Ectodermal cell (in vitro differentiated cells): Measurements from ENCODE around the gene SMYD3.
"Not testable (repeated sequence)": the region's sequence is repeated elsewhere in the genome, so short reads cannot be mapped to it uniquely, and the experiment has no call there.

Experiments used
- H3K27ac ChIP-seq: 2 replicates; pipeline ENCODE4 v1.7.0; 2013; ENCODE audit warnings: mild to moderate bottlenecking, low read depth, low read length; ENCODE audit not compliant: insufficient read depth, poor library complexity, severe bottlenecking
- H3K27me3 ChIP-seq: 2 replicates; pipeline ENCODE4 v1.7.0; 2013; ENCODE audit warnings: mild to moderate bottlenecking, low read length; ENCODE audit not compliant: insufficient read depth, control insufficient read depth, poor library complexity, severe bottlenecking
- H3K36me3 ChIP-seq: one replicate; pipeline ENCODE4 v1.7.0; 2013; ENCODE audit warnings: low read length; ENCODE audit not compliant: control insufficient read depth, insufficient read depth
- H3K4me1 ChIP-seq: one replicate; pipeline ENCODE4 v1.7.0; 2013; ENCODE audit warnings: low read length; ENCODE audit not compliant: control insufficient read depth, insufficient read depth
- H3K4me3 ChIP-seq: 2 replicates; pipeline ENCODE4 v1.7.0; 2013; ENCODE audit warnings: low read depth, low read length, control low read depth; ENCODE audit not compliant: insufficient read depth
- H3K9me3 ChIP-seq: 2 replicates; pipeline ENCODE4 v1.7.0; 2013; ENCODE audit warnings: mild to moderate bottlenecking, low read length, moderate library complexity; ENCODE audit not compliant: control insufficient read depth
- WGBS, 2 experiments: methylation state at CpG; one replicate each; pipeline ENCODE4 v1.1.7; 2013; ENCODE audit warnings: missing lambda C conversion rate in 2 of 2; 5-methylcytosine and 5-hydroxymethylcytosine counted together

The SMYD3 gene

DNA sequence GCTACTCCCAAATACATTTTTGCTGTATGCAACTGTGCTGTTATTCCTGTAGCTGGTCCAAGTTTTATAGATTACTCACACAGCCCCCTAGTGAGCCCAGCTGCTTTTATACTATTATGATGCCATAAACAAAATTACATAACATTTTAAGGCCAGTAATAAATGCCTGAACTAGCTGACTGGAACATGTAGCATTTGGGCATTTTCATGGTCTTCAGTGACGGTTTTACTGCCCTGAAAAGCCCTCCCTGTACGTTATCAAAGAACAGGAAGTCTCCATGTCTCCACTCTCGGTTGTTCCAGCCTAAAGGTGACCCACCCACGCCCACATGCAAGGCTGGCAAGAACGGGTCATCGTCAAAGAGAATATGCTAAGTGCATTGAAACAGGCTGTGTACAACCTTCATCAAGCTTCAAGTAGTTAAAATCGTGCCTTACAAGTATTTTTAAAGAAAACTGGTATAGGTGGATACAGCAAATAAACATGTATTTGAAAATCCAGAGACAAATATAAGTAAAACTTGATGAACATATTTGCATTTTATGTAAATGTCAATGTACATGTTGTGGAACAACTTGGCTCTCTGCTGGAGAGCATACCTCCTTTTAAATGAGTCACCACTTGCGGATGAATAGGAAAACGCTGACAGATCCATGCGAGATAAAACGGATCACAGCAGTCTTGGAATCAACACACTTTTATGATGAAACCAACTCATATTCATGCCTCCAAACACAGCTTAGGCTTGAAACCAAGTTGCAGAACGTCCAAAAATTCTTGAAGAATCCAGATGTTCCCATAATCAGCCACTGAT lies 520.5 kb downstream of the SMYD3 start:
- Histone ChIP-seq H3K4me3 (no peak overlapping the region), H3K36me3 (no peaks in the 10 kb centered on the region), H3K27ac (no peak overlapping the region), H3K4me1 (no peaks in the 10 kb centered on the region), H3K9me3 (no peaks in the 10 kb centered on the region), H3K27me3 (no peaks in the 10 kb centered on the region)
- WGBS, 2 experiments = 91% methylated on average over 12 of the region's 12 CpGs

DNA sequence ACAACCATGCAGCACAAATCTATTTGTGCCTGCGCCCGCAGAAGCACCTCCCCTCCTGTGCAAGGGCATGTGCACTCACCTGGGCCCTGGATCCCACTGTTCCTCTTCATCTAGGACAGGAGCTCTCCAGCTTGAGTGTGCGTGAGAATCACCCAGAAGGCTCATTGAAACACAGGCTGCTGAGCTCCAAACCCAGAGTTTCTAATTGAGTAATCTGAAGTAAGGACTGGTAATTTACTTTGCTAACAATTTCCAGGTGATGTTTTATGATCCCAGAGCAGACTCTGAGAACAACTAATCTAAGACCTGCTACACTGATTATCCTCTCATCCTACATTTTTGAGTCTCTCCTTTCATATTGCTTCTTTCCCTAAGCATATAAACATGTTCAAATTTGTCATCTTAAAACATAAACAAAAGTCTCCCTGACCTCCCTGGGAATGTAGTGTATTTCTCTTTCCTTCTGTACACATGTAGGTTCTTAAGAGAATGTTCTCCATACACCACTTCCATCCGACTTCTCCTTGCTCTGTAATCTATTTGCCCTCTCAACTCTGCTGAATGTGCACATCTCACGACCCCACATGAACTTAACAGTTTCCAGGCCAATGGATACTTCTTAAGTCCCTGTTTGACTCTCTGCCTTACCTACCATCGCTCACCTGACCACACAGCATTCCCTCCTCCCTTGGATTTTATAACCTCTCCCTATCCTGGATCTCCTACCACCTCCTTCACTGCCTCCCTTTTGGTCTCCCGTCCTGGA lies 522.5 kb downstream of the SMYD3 start:
- Histone ChIP-seq H3K4me1 (no peaks in the 10 kb centered on the region), H3K9me3 (no peaks in the 10 kb centered on the region), H3K27ac (no peak overlapping the region), H3K4me3 (no peak overlapping the region), H3K36me3 (no peaks in the 10 kb centered on the region), H3K27me3 (no peaks in the 10 kb centered on the region)
- WGBS, 2 experiments = 90 to 91% methylated on average over 7 of the region's 7 CpGs

DNA sequence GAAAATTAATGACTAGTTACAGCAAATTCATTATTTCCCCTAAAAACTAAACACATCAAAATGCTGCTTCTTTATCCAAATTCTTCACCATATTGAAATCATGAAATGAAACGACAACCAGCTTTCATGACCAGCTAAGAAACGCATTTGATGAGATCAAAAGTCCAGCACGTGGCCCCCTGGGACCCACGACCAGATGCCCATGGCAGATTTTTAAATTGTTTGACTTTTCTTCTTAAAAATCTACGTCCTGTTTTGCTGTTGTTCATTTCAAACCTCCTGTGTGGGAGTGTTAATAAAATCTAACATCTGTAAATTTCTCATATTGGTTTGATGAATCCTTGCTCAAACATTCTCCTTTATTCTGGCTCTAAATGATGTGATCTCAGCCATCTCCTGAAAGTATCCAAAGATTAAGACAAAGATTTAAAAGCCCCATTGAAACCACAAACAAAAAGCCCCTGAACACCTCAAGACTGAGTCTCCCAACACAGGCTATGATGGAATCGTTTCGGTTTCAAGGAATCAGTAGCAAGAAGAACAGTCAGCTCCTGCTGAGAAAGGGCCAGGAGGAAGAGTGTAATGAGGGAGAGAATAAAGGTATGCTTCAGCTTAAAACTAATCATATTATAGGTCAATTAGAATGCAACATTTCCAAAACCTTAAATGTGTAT lies 523.6 kb downstream of the SMYD3 start:
- H3K27me3 ChIP-seq = no peaks in the 10 kb centered on the region
- WGBS, 2 experiments = 82 to 83% methylated on average over 7 of the region's 7 CpGs
- no peak overlapping the region for H3K27ac ChIP-seq
- no peaks in the 10 kb centered on the region for H3K4me1 ChIP-seq
- no peak overlapping the region for H3K4me3 ChIP-seq
- H3K36me3 ChIP-seq = no peaks in the 10 kb centered on the region
- H3K9me3 ChIP-seq = no peaks in the 10 kb centered on the region

DNA sequence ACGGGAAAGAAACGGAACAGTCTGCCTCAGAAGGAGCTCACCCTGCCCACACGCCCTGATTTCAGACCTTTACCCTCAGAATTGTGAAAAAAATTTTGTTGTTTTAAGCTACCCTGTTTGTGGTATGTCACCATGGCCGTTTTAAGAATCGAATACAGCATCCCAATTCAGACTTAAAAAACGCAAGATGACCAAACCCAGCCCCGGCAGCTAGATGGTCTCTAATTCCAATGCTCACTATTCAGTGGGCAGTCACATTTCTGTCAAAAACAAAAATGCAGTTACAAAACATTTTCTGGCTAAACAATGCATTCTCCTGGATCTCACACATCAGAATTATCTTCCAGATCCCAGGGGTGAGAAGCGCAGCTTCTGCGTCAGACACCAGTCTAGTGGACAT lies 527.5 kb downstream of the SMYD3 start:
- Histone ChIP-seq H3K36me3 (no peaks in the 10 kb centered on the region), H3K4me3 (no peak overlapping the region), H3K27me3 (no peaks in the 10 kb centered on the region), H3K4me1 (no peaks in the 10 kb centered on the region), H3K27ac (no peak overlapping the region), H3K9me3 (no peaks in the 10 kb centered on the region)
- WGBS, 2 experiments = 93 to 95% methylated on average over 9 of the region's 9 CpGs

DNA sequence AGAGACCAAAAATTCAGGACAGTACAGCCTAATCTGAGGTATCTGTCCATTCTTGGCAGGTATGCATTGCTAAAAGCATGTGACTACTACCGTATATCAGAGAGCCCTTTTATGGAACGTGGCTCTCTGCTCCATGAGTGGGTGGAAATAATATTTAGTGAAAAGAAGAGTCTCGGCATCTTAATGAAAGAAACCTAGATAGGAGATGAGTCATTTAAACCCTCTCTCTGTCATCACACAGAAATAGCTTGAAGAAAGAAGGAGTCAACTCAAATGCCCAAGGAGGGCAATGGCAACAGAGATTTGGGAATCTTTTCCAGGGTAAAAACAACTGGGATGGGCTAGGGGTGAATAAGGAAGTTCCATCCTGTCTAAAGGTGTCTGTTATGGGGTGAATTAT lies 528.2 kb downstream of the SMYD3 start:
- H3K36me3 ChIP-seq = no peaks in the 10 kb centered on the region
- H3K27me3 ChIP-seq = no peaks in the 10 kb centered on the region
- H3K4me1 ChIP-seq = no peaks in the 10 kb centered on the region
- H3K9me3 ChIP-seq = no peaks in the 10 kb centered on the region
- H3K4me3 ChIP-seq = no peak overlapping the region
- no peak overlapping the region for H3K27ac ChIP-seq
- WGBS, 2 experiments = 92 to 97% methylated on average over 3 of the region's 3 CpGs

DNA sequence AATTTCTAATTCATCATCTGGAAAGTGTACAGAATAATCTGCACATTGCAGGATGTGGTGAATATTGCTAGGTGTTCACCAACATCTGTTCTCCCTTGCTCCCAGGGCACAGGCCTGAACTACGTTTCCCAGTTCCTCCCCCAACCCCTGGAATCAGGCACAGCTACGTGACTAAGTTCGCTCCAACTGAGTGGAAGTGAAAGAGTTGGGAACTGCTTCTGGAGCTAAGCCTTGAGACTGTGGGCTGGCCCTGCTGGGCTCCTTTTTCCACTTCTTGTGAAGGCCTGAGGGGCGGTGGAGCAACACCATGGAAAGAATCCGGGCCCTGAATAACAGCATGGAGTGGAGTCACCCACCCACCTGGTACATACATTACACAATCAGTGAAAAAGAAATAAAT lies 534.6 kb downstream of the SMYD3 start:
- WGBS, 2 experiments = 83 to 85% methylated on average over 5 of the region's 5 CpGs
- Histone ChIP-seq H3K27me3 (no peaks in the 10 kb centered on the region), H3K4me1 (no peaks in the 10 kb centered on the region), H3K36me3 (no peaks in the 10 kb centered on the region), H3K27ac (no peak overlapping the region), H3K9me3 (no peaks in the 10 kb centered on the region), H3K4me3 (no peak overlapping the region)

DNA sequence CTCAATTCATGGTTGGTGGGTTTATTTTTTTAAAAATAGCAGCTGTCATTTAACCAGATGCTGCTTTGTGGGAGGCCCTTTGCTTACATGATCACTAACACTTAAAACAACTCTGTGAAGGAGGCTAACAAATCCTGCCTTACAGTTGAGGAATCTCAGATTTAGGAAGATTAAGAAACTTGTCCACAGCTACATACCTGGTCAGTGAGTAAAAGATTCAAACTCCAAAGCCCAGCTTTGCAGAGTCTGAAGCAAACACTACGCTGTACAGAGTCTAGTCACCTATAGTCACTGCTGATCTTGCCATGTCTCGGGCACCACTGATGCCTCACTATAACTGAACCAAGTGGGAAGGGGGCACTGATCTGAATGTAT lies 535.4 kb downstream of the SMYD3 start:
- Histone ChIP-seq H3K4me1 (no peaks in the 10 kb centered on the region), H3K36me3 (no peaks in the 10 kb centered on the region), H3K27me3 (no peaks in the 10 kb centered on the region), H3K9me3 (no peaks in the 10 kb centered on the region), H3K4me3 (no peak overlapping the region), H3K27ac (no peak overlapping the region)
- WGBS, 2 experiments = 88 to 96% methylated on average over 2 of the region's 2 CpGs

DNA sequence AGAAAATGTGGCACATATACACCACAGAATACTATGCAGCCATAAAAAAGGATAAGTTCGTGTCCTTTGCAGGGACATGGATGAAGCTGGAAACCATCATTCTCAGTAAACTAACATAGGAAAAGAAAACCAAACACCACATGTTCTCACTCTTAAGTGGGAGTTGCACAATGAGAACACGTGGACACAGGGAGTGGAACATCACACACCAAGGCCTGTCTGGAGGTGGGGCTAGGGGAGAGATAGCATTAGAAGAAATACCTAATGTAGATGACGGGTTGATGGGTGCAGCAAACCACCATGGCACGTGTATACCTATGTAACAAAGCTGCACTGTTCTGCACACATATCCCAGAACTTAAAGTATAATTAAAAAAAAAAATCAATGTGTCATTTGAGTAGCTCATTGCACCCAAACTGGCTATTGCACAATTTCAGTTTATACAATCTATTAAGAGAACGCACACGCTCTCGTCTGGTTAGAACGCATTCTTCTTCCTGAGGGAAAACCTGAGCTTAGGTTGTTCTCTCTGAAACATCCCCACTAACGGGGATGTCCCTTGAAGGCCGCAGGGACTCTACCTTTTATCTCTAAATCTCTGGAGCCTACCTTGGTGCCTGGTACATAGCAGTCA lies 535.9 kb downstream of the SMYD3 start:
- H3K27ac ChIP-seq, H3K27me3 ChIP-seq, H3K9me3 ChIP-seq, H3K4me1 ChIP-seq, H3K36me3 ChIP-seq, H3K4me3 ChIP-seq: not testable (repeated sequence)
- WGBS, 2 experiments = 94 to 96% methylated on average over 10 of the region's 10 CpGs

DNA sequence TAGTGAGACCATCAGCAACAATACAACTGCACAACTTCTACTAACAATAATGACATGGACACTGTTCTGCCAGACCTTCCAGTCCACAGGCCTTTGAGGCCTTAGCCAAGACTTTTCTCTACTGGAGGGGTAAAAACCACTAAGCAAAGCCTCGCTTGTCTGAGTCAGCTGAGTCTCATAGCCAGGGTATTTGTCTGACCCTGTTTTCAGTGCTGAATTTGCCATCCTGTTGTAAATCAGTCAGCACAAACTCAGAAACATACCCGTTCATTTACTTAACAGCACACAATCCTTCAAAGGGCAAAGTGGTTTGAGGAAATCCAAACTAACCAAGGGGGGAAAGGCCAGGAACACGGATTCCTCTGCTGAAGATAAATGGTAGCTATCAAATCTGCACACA lies 537.8 kb downstream of the SMYD3 start:
- Histone ChIP-seq H3K27me3 (no peaks in the 10 kb centered on the region), H3K27ac (no peak overlapping the region), H3K9me3 (no peaks in the 10 kb centered on the region), H3K36me3 (no peaks in the 10 kb centered on the region), H3K4me1 (peaks cover under 1% of the 10 kb centered on the region), H3K4me3 (no peak overlapping the region)
- 78 to 84% methylated on average over 3 of the region's 3 CpGs for WGBS, 2 experiments

DNA sequence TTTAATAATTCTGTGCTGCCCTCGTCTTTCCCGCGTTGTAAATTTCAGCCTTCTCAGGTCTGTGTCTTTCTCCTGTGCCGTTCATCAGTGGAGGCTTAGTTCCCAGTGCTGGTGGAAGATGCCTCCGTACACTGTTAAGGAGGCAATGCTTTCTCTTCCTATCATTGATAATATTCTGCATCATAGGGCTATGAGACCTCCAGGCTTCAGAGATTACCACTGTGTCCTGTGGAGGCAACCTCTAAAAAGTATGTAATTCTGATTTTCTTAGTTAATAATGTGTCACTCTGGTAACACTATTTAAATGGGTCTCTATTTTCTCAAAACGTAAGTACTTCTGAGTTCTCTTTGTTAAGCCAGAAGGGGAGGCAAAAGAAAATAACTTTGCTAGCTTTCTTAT lies 538.3 kb downstream of the SMYD3 start:
- H3K4me3 ChIP-seq = no peak overlapping the region
- H3K27ac ChIP-seq = no peak overlapping the region
- H3K27me3 ChIP-seq = no peaks in the 10 kb centered on the region
- 84 to 90% methylated on average over 6 of the region's 6 CpGs for WGBS, 2 experiments
- peaks cover 6% of the 10 kb centered on the region for H3K4me1 ChIP-seq
- H3K9me3 ChIP-seq = no peaks in the 10 kb centered on the region
- no peaks in the 10 kb centered on the region for H3K36me3 ChIP-seq
